GM19467 (cell line): ENCODE results near the gene MLLT3.
A peak's percentile ranks its signal among the peaks of the same experiment; 100 is the strongest.

Experiments
- ATAC-seq: cut with Tn5 transposase; IDR thresholded peaks from one replicate; pipeline ENCODE4 v1.9.1; 2021; ENCODE audit warnings: mild to moderate bottlenecking, moderate library complexity; ENCODE audit not compliant: unreplicated experiment

The MLLT3 gene

GRCh38 chr9:20518737-20519136 lies 103.6 kb downstream of the MLLT3 start:
- ATAC-seq, result no peak

- no peak for ATAC-seq
These were observed 109.0 kb downstream of the MLLT3 start for GRCh38 chr9:20513126-20513913.

GRCh38 chr9:20512636-20513035 lies 109.7 kb downstream of the MLLT3 start:
- no peak for ATAC-seq

- ATAC-seq, result no peak
These were observed 110.2 kb downstream of the MLLT3 start for GRCh38 chr9:20512106-20512505.

- no peak for ATAC-seq
These were observed 110.6 kb downstream of the MLLT3 start for GRCh38 chr9:20511686-20512085.

GRCh38 chr9:20509466-20509865 lies 112.8 kb downstream of the MLLT3 start:
- ATAC-seq, result no peak

GRCh38 chr9:20508242-20508641 lies 114.1 kb downstream of the MLLT3 start:
- peak; percentile 58 for ATAC-seq

- ATAC-seq, result no peak
These were observed 114.9 kb downstream of the MLLT3 start for GRCh38 chr9:20507431-20507830.

GRCh38 chr9:20506099-20506900 lies 116.0 kb downstream of the MLLT3 start:
- ATAC-seq, result no peak

GRCh38 chr9:20505574-20505973 lies 116.7 kb downstream of the MLLT3 start:
- ATAC-seq, result no peak

GRCh38 chr9:20504930-20505329 lies 117.4 kb downstream of the MLLT3 start:
- ATAC-seq, result no peak

GRCh38 chr9:20500101-20500500 lies 122.2 kb downstream of the MLLT3 start:
- no peak for ATAC-seq

- ATAC-seq, result no peak
These were observed 123.3 kb downstream of the MLLT3 start for GRCh38 chr9:20499013-20499412.

- ATAC-seq, result no peak
These were observed 126.0 kb downstream of the MLLT3 start for GRCh38 chr9:20496328-20496727.

GRCh38 chr9:20495098-20495497 lies 127.2 kb downstream of the MLLT3 start:
- no peak for ATAC-seq

GRCh38 chr9:20494035-20494434 lies 128.3 kb downstream of the MLLT3 start:
- no peak for ATAC-seq

GRCh38 chr9:20492772-20493171 lies 129.5 kb downstream of the MLLT3 start:
- no peak for ATAC-seq

- ATAC-seq, result no peak
These were observed 130.7 kb downstream of the MLLT3 start for GRCh38 chr9:20491612-20492011.

GRCh38 chr9:20490246-20490834 lies 132.0 kb downstream of the MLLT3 start:
- no peak for ATAC-seq

- no peak for ATAC-seq
These were observed 133.6 kb downstream of the MLLT3 start for GRCh38 chr9:20488691-20489090.

- ATAC-seq, result no peak
These were observed 135.7 kb downstream of the MLLT3 start for GRCh38 chr9:20486552-20486951.

- ATAC-seq, result no peak
These were observed 140.9 kb downstream of the MLLT3 start for GRCh38 chr9:20481437-20481836.
